ENCODE data around the gene CNFN.

CNFN gene

GRCh38 chr19:42409477-42409876 is 19.4 kb upstream of the CNFN start:
- no peak for DNase-seq (ENCODE audit: low spot score)

GRCh38 chr19:42407816-42408175 is 17.7 kb upstream of the CNFN start:
- no peak for DNase-seq (ENCODE audit: low spot score)

GRCh38 chr19:42407085-42407815 is 17.2 kb upstream of the CNFN start:
- DNase-seq (ENCODE audit: low spot score): no peak

- DNase-seq (ENCODE audit: low spot score): no peak
These were observed 16.0 kb upstream of the CNFN start for GRCh38 chr19:42406111-42406510.

- DNase-seq (ENCODE audit: low spot score): no peak
These were observed 13.5 kb upstream of the CNFN start for GRCh38 chr19:42403586-42403985.

- no peak for DNase-seq (ENCODE audit: low spot score)
These were observed 12.4 kb upstream of the CNFN start for GRCh38 chr19:42402376-42403116.

- DNase-seq (ENCODE audit: low spot score): peak; percentile 69
These were observed 11.5 kb upstream of the CNFN start for GRCh38 chr19:42401365-42402303.

- DNase-seq (ENCODE audit: low spot score): no peak
These were observed 10.3 kb upstream of the CNFN start for GRCh38 chr19:42400404-42400803.

- DNase-seq (ENCODE audit: low spot score): no peak
These were observed 7.4 kb upstream of the CNFN start for GRCh38 chr19:42397263-42398166.

- peak; percentile 100 for DNase-seq (ENCODE audit: low spot score)
These were observed 6.5 kb upstream of the CNFN start for GRCh38 chr19:42396381-42397262.

GRCh38 chr19:42394751-42395150 is 4.7 kb upstream of the CNFN start:
- DNase-seq (ENCODE audit: low spot score): no peak

GRCh38 chr19:42392165-42392564 is 2.1 kb upstream of the CNFN start:
- DNase-seq (ENCODE audit: low spot score): no peak

- DNase-seq (ENCODE audit: low spot score): no peak
These were observed 1.1 kb downstream of the CNFN start for GRCh38 chr19:42388851-42389489.

GRCh38 chr19:42386974-42387707 is 3.0 kb downstream of the CNFN start:
- peak; percentile 58 for DNase-seq (ENCODE audit: low spot score)

GRCh38 chr19:42380155-42380554 is 9.9 kb downstream of the CNFN start:
- no peak for DNase-seq (ENCODE audit: low spot score)

- DNase-seq (ENCODE audit: low spot score): no peak
These were observed 11.6 kb downstream of the CNFN start for GRCh38 chr19:42378225-42379215.

GRCh38 chr19:42376177-42376555 is 13.9 kb downstream of the CNFN start:
- DNase-seq (ENCODE audit: low spot score): no peak

All from COLO829 (cell line).